Vagina (tissue), 2 donors: ENCODE measurements around the gene NXT2. TPM values are rescaled to one million over a fixed set of nuclear protein-coding genes. Genes with fewer than 3 reads are reported as not detected.

Experiments used
- DNase-seq, 2 donors: peaks; one replicate each; pipeline ENCODE4 v3.0.0-alpha.2; 2017; ENCODE audit errors: extremely low spot score in 2 of 2
- H3K27ac ChIP-seq: fragments of 200-600 bp; sonication (generic); one replicate; pipeline ENCODE4 v1.5.1; 2019
- H3K27me3 ChIP-seq: fragments of 200-600 bp; sonication (generic); one replicate; pipeline ENCODE4 v1.5.1; 2019
- H3K36me3 ChIP-seq, 2 donors: fragments of 200-600 bp; sonication (generic); one replicate each; pipeline ENCODE4 v1.5.1; 2017 to 2019
- H3K4me1 ChIP-seq: fragments of 200-600 bp; sonication (generic); one replicate; pipeline ENCODE4 v1.5.1; 2019
- H3K4me3 ChIP-seq, 2 donors: fragments of 200-600 bp; sonication (generic); 1 replicate in 1 of 2; 2 replicates in 1 of 2; pipeline ENCODE4 v1.5.1; 2016 to 2019
- H3K9me3 ChIP-seq: fragments of 200-600 bp; sonication (generic); one replicate; pipeline ENCODE4 v1.5.1; 2019
- CTCF ChIP-seq, 3 experiments: fragments of 450-650 bp in 2 of 3; fragments of 200-600 bp in 1 of 3; sonication (generic) in 1 of 3; IDR thresholded peaks; one replicate each; pipeline ENCODE4 v1.5.1; 2017 to 2019; ENCODE audit warnings: antibody characterized with exemption in 3 of 3, mild to moderate bottlenecking in 2 of 3, moderate library complexity in 2 of 3
- POLR2A ChIP-seq, 2 donors: fragments of 450-650 bp; IDR thresholded peaks; one replicate each; pipeline ENCODE4 v1.6.1; 2017; ENCODE audit warnings: antibody characterized with exemption in 2 of 2, mild to moderate bottlenecking in 2 of 2, moderate library complexity in 2 of 2
- POLR2AphosphoS5 ChIP-seq, 2 donors: sonication (generic); formaldehyde crosslinking; IDR thresholded peaks; one replicate each; pipeline ENCODE4 v1.9.0; 2017; ENCODE audit warnings: antibody characterized with exemption in 2 of 2, mild to moderate bottlenecking in 2 of 2, low read depth in 1 of 2; ENCODE audit not compliant: insufficient read depth in 1 of 2
- intact Hi-C: fragments of 100-400 bp; cut with DNase I; formaldehyde crosslinking; loops from one replicate; pipeline ENCODE4 v1.15.1; 2023
- total RNA-seq: library from RNA; depleted of rRNA; stranded (reverse); fragments of >200 nt; gene quantifications from one replicate; pipeline ENCODE4 v1.2.3, GENCODE V29; 2016

The NXT2 gene
- total RNA-seq: 6.9 TPM

GRCh38 chrX:109536439-109537323 lies at the start of gene NXT2:
NXT2 (plus strand) TSS chrX:109536844; CDS start chrX:109537007, 163 bp downstream.
- intact Hi-C loops: no loop called here

DNA sequence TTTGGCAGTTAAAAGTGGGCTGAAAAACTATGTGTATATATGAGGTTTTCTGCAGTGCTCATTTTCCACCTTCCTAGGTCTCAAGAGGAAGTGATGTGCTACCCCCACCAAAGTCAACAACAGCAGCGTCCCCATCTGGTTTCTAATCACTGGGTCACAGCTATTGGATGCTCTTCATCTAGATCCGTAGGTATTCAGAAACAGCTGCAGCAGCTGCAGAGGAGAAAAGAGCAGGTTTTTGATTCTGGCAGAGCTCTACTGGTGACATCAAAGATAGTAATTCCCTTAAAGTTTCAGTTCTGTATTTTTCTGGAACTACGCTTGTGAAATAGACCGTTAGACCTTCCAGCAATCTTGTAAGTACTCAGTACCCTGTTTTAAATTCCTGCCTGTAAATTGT lies 49.0 kb upstream of the NXT2 start:
- Histone ChIP-seq H3K4me1 (no peaks in the 10 kb centered on the region), H3K9me3 (no peaks in the 10 kb centered on the region), H3K4me3 (no peak overlapping the region), H3K36me3 (no peaks in the 10 kb centered on the region), H3K27ac (no peak overlapping the region), H3K27me3 (no peaks in the 10 kb centered on the region)
- TF ChIP-seq POLR2A (IDR thresholded peaks at IDR 0.05) (no peak), CTCF (IDR thresholded peaks at IDR 0.05) (no peak), POLR2AphosphoS5 (IDR thresholded peaks at IDR 0.05; ENCODE audit: insufficient read depth in 1 of 2, low read depth in 1 of 2) (no peak)
- intact Hi-C loops: no loop called here
- no peak for DNase-seq

More at GRCh38 chrX:109536439-109537323, at the start of gene NXT2:
- peak within 1 kb of the TSS; percentile 39 to 47 for H3K4me3 ChIP-seq
- H3K36me3 ChIP-seq: no peaks in the 10 kb centered on the region
- TF ChIP-seq POLR2A (IDR thresholded peaks at IDR 0.05): peak in 1 of 2 donors; percentile 31
- no peak for TF ChIP-seq CTCF (IDR thresholded peaks at IDR 0.05)
- TF ChIP-seq POLR2AphosphoS5 (IDR thresholded peaks at IDR 0.05; ENCODE audit: insufficient read depth in 1 of 2, low read depth in 1 of 2): peak; percentile 66 to 93
- peak within 1 kb of the TSS; percentile 81 for H3K27ac ChIP-seq
- no peaks in the 10 kb centered on the region for H3K27me3 ChIP-seq
- H3K9me3 ChIP-seq: no peaks in the 10 kb centered on the region
- peak in 1 of 2 donors; percentile 92 for DNase-seq
- no peaks in the 10 kb centered on the region for H3K4me1 ChIP-seq

DNA sequence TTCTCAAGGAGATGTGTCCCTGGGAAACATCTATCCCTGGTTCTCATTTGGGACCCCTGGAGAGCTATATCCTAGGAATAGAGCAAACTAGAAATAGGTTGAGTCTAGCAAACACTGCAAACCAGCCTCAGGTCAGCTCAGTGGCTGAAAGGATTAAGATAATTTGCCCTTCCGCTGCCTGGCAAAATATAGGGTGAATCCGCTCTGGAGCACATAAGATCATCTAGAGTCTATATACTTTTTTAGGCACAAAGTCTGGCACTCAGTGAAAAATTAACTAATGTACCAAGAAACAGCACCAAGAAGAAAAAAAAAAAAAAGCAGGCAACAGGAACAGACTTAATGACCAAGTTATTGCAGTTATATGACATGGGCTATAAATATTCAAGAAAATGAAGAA lies 47.5 kb upstream of the NXT2 start:
- Histone ChIP-seq H3K4me1 (no peaks in the 10 kb centered on the region), H3K27me3 (no peaks in the 10 kb centered on the region), H3K36me3 (no peaks in the 10 kb centered on the region), H3K4me3 (no peak overlapping the region), H3K27ac (no peak overlapping the region), H3K9me3 (no peaks in the 10 kb centered on the region)
- TF ChIP-seq POLR2A (IDR thresholded peaks at IDR 0.05) (no peak), CTCF (IDR thresholded peaks at IDR 0.05) (no peak), POLR2AphosphoS5 (IDR thresholded peaks at IDR 0.05; ENCODE audit: insufficient read depth in 1 of 2, low read depth in 1 of 2) (no peak)
- intact Hi-C loops: no loop called here
- DNase-seq: no peak

DNA sequence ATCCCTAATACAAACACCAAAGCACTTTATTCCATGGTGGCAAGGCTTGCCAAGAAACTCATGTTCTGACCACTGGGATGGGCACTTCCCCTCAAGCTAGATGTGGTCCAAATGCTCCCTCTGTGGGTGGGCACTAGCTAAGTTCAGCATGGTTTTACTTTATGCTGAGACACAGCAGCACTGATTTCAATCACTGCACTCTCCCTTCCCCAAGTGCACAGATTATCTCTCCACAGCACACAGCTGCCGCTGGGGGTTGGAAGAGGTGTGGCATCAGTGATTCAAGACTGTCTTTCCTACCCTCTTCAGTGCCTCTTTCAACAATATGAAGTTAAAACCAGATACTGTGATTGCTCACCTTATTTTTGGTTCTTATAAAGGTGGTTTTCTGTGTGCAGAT lies 38.2 kb upstream of the NXT2 start:
- no peaks in the 10 kb centered on the region for H3K9me3 ChIP-seq
- H3K27me3 ChIP-seq: no peaks in the 10 kb centered on the region
- no peak for DNase-seq
- H3K4me1 ChIP-seq: no peaks in the 10 kb centered on the region
- no peak for TF ChIP-seq POLR2AphosphoS5 (IDR thresholded peaks at IDR 0.05; ENCODE audit: insufficient read depth in 1 of 2, low read depth in 1 of 2)
- H3K4me3 ChIP-seq: no peak overlapping the region
- no peaks in the 10 kb centered on the region for H3K36me3 ChIP-seq
- H3K27ac ChIP-seq: no peak overlapping the region
- intact Hi-C loops: no loop called here

GRCh38 chrX:109501176-109501575 lies 35.5 kb upstream of the NXT2 start:
- no peaks in the 10 kb centered on the region for H3K27me3 ChIP-seq
- no peaks in the 10 kb centered on the region for H3K4me1 ChIP-seq
- H3K4me3 ChIP-seq: no peak overlapping the region
- no peaks in the 10 kb centered on the region for H3K9me3 ChIP-seq
- no peak for DNase-seq
- H3K36me3 ChIP-seq: no peaks in the 10 kb centered on the region
- no peak for TF ChIP-seq POLR2AphosphoS5 (IDR thresholded peaks at IDR 0.05; ENCODE audit: insufficient read depth in 1 of 2, low read depth in 1 of 2)
- no peak for TF ChIP-seq POLR2A (IDR thresholded peaks at IDR 0.05)
- no peak for TF ChIP-seq CTCF (IDR thresholded peaks at IDR 0.05)
- intact Hi-C loops: no loop called here
- no peak overlapping the region for H3K27ac ChIP-seq
